ENCODE data around the gene EEF1E1.

DNA sequence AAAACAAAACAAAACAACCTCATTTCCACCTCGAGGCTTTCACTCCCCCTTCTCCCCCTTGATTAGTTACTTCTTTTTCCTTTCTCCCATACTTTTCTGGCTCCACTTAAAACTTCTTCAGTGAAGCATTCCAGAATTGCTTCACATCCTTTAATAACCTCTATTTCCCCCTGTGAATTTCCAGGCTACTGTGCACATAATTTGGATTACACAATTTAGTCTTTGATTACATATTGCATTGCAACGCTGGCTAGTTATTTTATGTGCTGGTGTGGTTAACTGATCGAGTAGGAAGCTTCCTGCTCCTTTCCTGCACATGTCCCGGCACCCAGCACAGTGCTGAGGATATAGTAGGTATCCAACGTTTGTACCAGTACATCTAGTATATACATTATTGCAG lies 28.1 kb upstream of the EEF1E1 start:
- TF ChIP-seq POLR2A (IDR thresholded peaks at IDR 0.05) (no peak), EP300 (IDR thresholded peaks at IDR 0.05) (no peak)
- TF ChIP-seq, protein P1, sequence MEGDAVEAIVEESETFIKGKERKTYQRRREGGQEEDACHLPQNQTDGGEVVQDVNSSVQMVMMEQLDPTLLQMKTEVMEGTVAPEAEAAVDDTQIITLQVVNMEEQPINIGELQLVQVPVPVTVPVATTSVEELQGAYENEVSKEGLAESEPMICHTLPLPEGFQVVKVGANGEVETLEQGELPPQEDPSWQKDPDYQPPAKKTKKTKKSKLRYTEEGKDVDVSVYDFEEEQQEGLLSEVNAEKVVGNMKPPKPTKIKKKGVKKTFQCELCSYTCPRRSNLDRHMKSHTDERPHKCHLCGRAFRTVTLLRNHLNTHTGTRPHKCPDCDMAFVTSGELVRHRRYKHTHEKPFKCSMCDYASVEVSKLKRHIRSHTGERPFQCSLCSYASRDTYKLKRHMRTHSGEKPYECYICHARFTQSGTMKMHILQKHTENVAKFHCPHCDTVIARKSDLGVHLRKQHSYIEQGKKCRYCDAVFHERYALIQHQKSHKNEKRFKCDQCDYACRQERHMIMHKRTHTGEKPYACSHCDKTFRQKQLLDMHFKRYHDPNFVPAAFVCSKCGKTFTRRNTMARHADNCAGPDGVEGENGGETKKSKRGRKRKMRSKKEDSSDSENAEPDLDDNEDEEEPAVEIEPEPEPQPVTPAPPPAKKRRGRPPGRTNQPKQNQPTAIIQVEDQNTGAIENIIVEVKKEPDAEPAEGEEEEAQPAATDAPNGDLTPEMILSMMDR (IDR thresholded peaks at IDR 0.05) = no peak

Measured in tibial nerve (tissue), 4 donors.